GM11168 (cell line): ENCODE results near the gene ECHS1.

Experiments used
- in situ Hi-C: fragments of 300-500 bp; cut with MboI; formaldehyde crosslinking; loops from one replicate; pipeline ENCODE4 v1.12.0; 2022; ENCODE audit warnings: low sequenced_read_pairs; ENCODE audit not compliant: unreplicated experiment

ECHS1 gene

GRCh38 chr10:133373174-133374090, at the start of gene ECHS1:
TSS of gene ECHS1 (minus strand) at chr10:133373354. CDS start at chr10:133373333, 21 bp downstream.
- in situ Hi-C loops = no loop called here

GRCh38 chr10:133422223-133422806, 49.2 kb upstream of the ECHS1 start:
- in situ Hi-C loops = no loop called here

GRCh38 chr10:133421336-133422222, 48.4 kb upstream of the ECHS1 start:
- in situ Hi-C loops = no loop called here

GRCh38 chr10:133420579-133420978, 47.4 kb upstream of the ECHS1 start:
- in situ Hi-C loops = no loop called here

GRCh38 chr10:133420028-133420427, 46.9 kb upstream of the ECHS1 start:
- in situ Hi-C loops = no loop called here

- in situ Hi-C loops = no loop called here
Observed at GRCh38 chr10:133419211-133419950, 46.2 kb upstream of the ECHS1 start.

- in situ Hi-C loops = no loop called here
Observed at GRCh38 chr10:133418289-133418993, 45.3 kb upstream of the ECHS1 start.

GRCh38 chr10:133415752-133416151, 42.6 kb upstream of the ECHS1 start:
- in situ Hi-C loops = no loop called here

GRCh38 chr10:133414401-133414800, 41.2 kb upstream of the ECHS1 start:
- in situ Hi-C loops = loop anchor here (5.0 kb wide), 1 partner anchor 148 kb away; no protein-coding TSS in a partner anchor

GRCh38 chr10:133412381-133412711, 39.2 kb upstream of the ECHS1 start:
- in situ Hi-C loops = loop anchor here (5.0 kb wide), 1 partner anchor 150 kb away; no protein-coding TSS in a partner anchor

GRCh38 chr10:133411523-133412380, 38.6 kb upstream of the ECHS1 start:
- in situ Hi-C loops = loop anchor here (5.0 kb wide), 1 partner anchor 151 kb away; no protein-coding TSS in a partner anchor

GRCh38 chr10:133405844-133406527, 32.8 kb upstream of the ECHS1 start:
- in situ Hi-C loops = no loop called here

- in situ Hi-C loops = no loop called here
Observed at GRCh38 chr10:133405272-133405671, 32.1 kb upstream of the ECHS1 start.

GRCh38 chr10:133403784-133404183, 30.6 kb upstream of the ECHS1 start:
- in situ Hi-C loops = no loop called here

- in situ Hi-C loops = no loop called here
Observed at GRCh38 chr10:133403359-133403758, 30.2 kb upstream of the ECHS1 start.

GRCh38 chr10:133401981-133402725, 29.0 kb upstream of the ECHS1 start:
- in situ Hi-C loops = no loop called here

GRCh38 chr10:133401500-133401899, 28.3 kb upstream of the ECHS1 start:
- in situ Hi-C loops = no loop called here
